NCI-H774 (cell line): ENCODE data around the gene ZNF214.
"Not testable (repeated sequence)": the region's sequence is repeated elsewhere in the genome, so short reads cannot be mapped to it uniquely, and the experiment has no call there.

Experiments used
- DNase-seq: peaks from one replicate; lab custom pipeline; 2025; lab: John Stamatoyannopoulos, UW

Gene ZNF214

DNA sequence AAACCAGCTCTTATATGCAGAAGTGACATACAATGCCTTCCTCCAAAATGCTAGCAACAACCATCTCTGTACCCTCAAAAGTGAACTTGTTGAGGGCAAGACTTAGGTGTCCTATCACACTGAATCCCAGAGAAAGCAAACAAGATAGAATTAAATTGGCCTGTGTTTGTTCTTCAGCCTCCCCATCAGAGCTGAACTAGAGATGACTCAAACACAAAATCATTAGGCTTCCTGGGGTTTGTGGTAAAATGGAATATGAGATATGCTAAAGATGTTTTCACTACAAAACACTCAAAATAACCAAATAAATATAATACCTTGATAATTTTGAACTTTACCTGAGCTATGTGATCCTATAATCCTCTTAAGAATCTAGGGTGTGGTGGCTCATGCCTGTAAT, 31.6 kb downstream of the ZNF214 start:
- no peak for DNase-seq

DNA sequence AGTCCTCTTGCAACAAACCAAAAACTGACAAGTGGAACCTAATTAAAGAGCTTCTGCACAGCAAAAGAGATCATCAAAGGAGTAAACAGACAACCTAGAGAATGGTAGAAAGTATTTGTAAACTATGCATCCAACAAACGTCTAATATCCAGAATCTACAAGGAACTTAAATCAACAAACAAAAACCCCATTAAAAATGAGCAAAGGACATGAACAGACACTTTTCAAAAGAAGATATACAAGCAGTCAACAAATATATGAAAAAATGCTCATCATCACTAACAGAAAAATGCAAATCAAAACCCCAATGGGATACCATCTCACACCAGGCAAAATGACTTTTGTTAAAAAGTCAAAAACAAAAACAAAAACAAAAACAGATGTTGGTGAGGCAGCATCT, 33.7 kb downstream of the ZNF214 start:
- DNase-seq, result no peak

DNA sequence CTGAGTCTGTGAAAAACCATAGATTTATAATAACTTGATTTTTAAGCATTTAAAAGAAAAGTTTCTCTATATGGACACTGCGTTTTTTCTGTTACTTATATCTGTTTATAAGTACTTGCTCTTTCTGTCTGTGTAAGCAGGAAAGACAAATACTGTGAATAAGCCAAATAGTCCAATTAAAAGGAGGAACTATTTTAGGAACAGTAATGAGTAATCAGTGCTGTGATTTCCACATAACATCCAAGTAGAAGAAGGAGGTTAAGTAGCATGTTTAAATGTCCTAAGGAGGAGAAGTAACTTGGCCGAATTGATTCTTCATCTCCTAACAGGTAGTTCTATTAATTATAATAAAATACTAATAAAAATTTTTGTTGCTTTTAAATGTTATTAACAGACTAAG, 40.8 kb downstream of the ZNF214 start:
- no peak for DNase-seq

DNA sequence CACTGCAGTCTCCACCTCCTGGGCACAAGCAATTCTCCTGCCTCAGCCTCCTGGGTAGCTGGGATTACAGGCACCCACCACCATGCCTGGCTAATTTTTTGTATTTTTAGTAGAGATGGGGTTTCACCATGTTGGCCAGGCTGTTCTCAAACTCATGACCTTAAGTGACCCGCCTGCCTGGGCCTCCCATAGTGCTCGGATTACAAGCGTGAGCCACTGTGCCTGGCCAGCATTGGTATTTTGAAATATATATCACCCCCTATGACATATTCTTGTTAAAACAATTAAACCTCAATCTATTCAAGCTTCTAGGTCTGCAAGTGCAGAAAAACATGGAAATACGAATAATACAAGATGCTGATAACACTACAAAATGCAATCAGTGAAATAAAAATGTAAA, 50.3 kb downstream of the ZNF214 start:
- not testable (repeated sequence) for DNase-seq

GRCh38 chr11:6968816-6969215, 51.3 kb downstream of the ZNF214 start:
- DNase-seq, result no peak

GRCh38 chr11:6962673-6963072, 57.5 kb downstream of the ZNF214 start:
- DNase-seq, result no peak

DNA sequence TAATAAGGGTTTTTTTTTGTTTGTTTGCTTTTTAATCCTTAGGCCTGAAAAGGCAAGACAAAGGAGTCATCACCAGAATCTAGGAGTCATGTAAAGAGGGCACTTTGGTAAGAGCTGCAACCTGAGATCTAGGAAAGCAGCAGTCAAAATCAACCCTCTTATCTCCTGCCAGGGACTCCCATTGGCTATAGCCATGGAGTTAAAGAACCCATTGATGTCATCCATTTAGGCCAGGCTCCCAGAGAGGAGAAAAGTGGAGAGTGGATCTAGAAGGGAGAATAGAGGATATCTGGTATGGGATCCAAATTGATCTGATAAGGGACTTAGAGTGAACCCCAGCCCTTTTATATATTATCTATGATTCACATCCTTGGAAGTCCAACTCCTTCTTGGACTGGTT, 58.0 kb downstream of the ZNF214 start:
- DNase-seq, result no peak

GRCh38 chr11:6954248-6954647, 65.9 kb downstream of the ZNF214 start:
- not testable (repeated sequence) for DNase-seq
